ENCODE data around the gene MALRD1.

Gene MALRD1

GRCh38 chr10:19111501-19112267 lies 63.1 kb downstream of the MALRD1 start:
- no peak for DNase-seq

GRCh38 chr10:19117438-19117837 lies 68.8 kb downstream of the MALRD1 start:
- DNase-seq: no peak

DNA sequence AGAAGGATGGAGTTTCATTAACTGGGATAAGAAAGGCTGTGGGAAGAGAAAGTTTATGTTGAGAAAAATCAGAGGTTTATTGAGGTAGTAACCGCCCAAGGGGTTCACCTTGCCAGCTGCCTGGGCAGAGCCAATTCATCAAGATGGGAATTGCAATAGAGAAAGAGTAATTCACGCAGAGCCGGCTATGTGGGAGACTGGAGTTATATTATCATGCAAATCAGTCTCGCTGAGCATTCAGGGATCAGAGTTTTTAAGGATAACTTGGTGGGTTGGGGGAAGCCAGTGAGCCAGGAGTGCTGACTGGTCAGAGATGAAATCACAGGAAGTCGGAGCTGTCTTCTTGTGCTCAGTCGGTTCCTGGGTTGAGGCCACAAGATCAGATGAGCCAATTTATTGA lies 70.6 kb downstream of the MALRD1 start:
- DNase-seq: no peak

- DNase-seq: no peak
Observed at GRCh38 chr10:19120381-19120908, 71.8 kb downstream of the MALRD1 start.

DNA sequence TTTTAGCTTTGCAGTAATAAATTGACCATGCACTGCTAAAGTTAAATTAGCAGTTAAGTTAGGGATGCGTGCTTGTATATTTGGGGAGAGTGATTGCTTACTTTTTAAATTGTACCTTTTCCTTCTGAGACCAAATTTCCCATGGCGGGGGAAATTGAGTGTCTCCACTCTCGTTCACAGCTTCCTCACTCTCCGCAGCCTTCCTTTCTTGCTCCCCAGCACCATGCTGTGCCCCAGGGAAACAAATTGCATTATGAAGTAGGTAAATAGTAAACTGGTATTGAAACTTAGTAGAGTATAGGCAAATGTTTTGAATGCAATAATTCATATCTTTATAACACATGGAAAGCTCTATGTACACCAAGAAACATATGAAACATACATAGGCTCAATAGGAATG lies 85.4 kb downstream of the MALRD1 start:
- DNase-seq: no peak

GRCh38 chr10:19142967-19143366 lies 94.4 kb downstream of the MALRD1 start:
- no peak for DNase-seq

DNA sequence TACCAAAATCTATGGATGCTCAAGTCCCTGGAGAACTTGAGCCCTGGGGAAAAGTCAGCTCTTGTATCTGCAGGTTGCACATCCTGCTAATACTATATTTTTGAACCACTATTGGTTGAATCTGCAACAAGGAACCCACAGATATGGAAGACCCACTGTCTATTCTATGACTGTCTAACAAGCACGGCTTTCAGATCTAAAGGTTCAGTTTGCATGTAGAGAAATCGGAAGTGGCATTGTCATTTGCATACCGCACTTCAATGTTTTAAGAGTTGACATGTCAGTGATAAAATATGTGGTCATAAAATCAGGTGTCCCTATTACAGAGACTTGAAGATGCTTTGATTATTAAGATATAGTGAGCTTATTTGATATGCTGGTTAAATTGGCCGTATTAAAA lies 95.6 kb downstream of the MALRD1 start:
- DNase-seq: no peak

GRCh38 chr10:19154375-19154774 lies 105.8 kb downstream of the MALRD1 start:
- DNase-seq: no peak

DNA sequence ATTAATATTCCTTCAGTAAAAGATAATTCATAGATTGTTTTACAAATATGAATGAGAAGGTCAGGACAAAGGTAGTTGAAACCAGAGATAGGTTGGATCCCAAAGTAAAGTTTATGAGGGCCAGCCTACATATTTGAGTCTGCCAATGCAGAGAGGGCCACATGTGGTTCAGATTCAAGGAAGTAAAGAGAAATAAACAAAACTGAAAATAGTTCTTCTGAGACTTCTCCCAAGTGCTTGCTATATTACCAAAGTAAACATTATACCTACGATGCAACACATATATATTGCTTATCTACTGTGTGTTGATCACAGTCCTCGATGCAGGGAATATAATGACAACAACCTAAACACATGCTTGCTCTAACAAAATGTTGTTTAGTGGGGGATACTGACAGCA lies 109.8 kb downstream of the MALRD1 start:
- DNase-seq: no peak

- no peak for DNase-seq
Observed at GRCh38 chr10:19158870-19159269, 110.3 kb downstream of the MALRD1 start.

DNA sequence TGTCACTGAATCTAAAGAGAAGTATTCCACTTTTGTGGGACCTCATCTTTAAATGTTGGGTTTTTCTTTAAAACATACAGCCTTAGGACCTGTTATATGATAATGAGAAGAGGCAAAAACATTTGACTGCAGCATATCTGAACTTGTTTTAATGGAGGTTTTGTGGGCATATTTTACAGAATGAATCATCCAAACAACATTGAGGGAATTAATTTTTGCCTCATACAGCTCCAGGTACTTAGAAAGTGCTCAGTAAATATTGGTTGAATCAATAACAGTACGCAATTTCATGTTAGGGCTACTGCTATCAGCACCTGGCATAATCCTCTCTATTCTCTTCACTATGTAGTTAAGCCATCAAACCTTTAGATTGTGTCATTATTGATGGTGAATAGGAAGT lies 115.9 kb downstream of the MALRD1 start:
- DNase-seq: no peak

GRCh38 chr10:19168584-19168983 lies 120.0 kb downstream of the MALRD1 start:
- DNase-seq: no peak

DNA sequence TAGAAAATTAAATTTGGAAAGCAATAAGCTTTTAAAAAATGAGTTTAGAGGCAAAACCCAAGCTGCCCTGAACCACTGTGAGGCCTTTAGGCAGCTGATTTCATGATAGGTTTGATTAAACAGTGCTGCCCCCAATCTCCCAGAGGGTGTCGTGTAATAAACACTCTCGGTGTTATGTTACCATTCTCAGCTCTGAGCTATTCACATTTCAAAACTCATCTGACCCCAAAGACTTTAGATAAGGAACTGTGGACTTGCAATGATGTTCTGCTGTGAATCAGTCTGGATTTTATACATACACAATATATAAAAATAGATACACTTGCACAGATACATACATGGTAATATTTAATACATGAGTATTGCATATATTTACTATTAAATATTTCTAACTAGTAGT lies 120.4 kb downstream of the MALRD1 start:
- no peak for DNase-seq

DNA sequence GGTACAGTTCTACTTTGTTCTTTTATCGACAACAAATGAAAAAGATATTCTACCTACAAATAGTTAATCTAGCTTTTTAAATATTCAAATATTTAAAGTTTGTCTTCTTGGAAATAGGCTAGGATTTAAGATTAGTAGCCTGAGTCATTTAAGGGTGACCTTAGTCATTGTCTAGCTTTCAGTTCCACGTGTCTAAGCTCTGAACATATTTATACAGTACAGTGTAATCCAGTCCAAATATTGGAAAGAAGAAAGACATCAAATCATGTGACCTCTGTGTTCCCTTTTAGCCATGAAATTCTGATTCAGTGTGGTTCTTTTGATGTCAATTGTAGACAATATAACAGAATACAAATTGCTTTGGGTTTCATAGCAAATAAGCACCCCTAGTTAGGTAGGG lies 121.1 kb downstream of the MALRD1 start:
- DNase-seq: no peak

GRCh38 chr10:19178675-19179074 lies 130.1 kb downstream of the MALRD1 start:
- DNase-seq: no peak

- no peak for DNase-seq
Observed at GRCh38 chr10:19184891-19185290, 136.3 kb downstream of the MALRD1 start.

GRCh38 chr10:19194866-19195265 lies 146.3 kb downstream of the MALRD1 start:
- DNase-seq: no peak

DNA sequence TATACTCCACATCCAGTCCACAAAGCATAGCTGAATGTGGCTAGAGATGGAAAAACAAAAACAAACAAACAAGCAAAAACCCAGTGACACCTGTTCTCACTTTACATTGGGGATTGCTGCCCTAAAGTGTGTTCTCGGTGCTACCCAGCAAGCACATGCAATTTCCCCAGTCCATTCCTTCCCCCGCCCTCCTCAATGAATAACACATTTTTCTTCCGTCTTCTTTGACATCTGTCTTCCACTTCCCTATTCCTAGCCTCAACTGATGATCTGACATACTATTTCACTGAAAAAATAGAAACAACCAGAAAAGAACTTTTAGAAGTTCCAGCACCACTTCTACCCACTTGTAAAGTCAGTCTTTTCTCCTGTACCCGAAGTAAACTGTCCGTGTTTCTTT lies 147.1 kb downstream of the MALRD1 start:
- DNase-seq: no peak

DNA sequence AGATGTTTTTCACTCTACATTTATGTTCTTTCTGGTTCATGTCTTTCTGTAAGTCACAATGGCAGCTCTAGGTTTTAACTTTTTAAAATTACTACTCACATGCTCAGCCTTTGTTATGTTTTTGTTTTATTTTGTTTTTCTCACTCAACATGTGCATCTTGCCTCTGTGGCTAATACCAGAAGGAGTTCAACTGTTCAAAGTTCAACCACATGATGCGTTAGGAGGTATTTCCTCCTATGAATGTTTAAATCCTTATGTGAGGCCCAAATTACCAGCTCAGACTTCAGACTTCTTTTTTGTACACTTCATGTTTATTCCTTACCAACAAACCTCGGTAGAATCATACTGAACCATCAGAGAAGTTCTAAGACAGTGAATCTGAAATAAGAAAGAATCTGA lies 151.6 kb downstream of the MALRD1 start:
- DNase-seq: no peak

DNA sequence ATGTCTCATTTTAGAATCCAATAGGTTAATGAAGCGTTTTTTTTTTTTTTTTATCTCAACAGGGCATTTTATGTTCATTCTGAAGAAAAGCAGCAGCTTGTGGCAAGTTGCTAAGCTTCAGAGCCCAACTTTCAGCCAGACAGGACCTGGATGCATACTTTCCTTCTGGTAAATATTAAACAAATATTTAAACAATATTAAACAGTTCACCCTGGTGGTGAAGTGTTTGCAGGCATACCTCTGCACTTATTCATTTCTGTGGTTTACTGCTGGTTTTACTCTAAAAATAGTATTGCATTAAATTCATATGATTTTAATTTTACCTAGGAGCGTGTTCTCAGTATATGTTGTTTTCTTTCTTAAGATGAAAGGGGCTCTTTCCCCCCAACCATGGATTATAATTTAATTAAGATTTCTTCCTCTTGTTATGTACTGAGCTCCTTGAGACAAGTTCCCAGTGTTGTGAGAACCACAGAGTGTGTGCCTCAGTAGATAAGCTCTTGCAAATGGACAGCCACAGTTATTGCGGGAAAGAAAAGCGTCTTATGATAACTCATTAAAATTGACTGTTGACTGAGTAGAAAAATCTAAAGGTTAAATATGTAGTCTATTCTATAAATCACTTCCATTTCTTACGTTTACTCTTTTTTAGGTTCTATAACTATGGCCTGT lies 155.8 kb downstream of the MALRD1 start:
- DNase-seq: no peak

GRCh38 chr10:19209319-19209718 lies 160.7 kb downstream of the MALRD1 start:
- DNase-seq: no peak

DNA sequence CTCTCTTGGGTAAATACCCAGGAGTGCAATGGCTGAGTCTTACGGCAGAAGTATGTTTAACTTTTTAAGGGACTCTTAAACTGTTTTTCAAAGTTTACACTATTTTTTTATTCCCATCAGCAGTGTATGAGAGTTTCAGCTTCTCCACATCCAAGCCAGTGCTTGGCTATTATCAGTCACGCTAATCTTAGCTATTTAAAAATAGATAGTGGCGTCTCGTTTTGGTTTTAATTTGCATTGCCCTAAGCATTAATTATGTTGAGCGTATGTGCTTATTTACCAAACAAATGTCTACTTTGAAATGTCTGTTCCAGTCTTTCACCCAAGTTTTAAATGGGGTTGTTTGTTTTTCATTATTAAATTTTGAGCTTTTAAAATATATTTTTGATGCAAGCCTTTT lies 164.0 kb downstream of the MALRD1 start:
- no peak for DNase-seq

- no peak for DNase-seq
Observed at GRCh38 chr10:19221216-19221615, 172.6 kb downstream of the MALRD1 start.

- DNase-seq: no peak
Observed at GRCh38 chr10:19226025-19226424, 177.4 kb downstream of the MALRD1 start.

GRCh38 chr10:19231034-19231433 lies 182.4 kb downstream of the MALRD1 start:
- DNase-seq: no peak
